Urinary bladder (tissue), 4 donors: ENCODE results near the gene ELMO1. TPM values are rescaled to one million over a fixed set of nuclear protein-coding genes. Genes with fewer than 3 reads are reported as not detected.

Experiments
- DNase-seq: peaks from one replicate; pipeline ENCODE4 v3.0.0-alpha.2; 2015; ENCODE audit errors: extremely low spot score
- H3K27ac ChIP-seq: one replicate; pipeline ENCODE4 v1.5.1; 2013; ENCODE audit warnings: low read depth, mild to moderate bottlenecking, moderate library complexity
- H3K36me3 ChIP-seq: one replicate; pipeline ENCODE4 v1.6.1; 2013; ENCODE audit warnings: mild to moderate bottlenecking, moderate library complexity; ENCODE audit not compliant: insufficient read depth
- H3K4me1 ChIP-seq: one replicate; pipeline ENCODE4 v1.6.1; 2013; ENCODE audit warnings: mild to moderate bottlenecking, moderate library complexity; ENCODE audit not compliant: insufficient read depth
- H3K4me3 ChIP-seq: one replicate; pipeline ENCODE4 v1.5.1; 2013; ENCODE audit warnings: low read depth, low read length
- WGBS: extraction: QIAGEN DNeasy Blood & Tissue Kit; methylation state at CpG from one replicate; pipeline ENCODE4 v1.1.7; 2013; 5-methylcytosine and 5-hydroxymethylcytosine counted together
- polyA plus RNA-seq: library from polyadenylated mRNA; stranded (reverse); fragments of 200-250 nt; gene quantifications from one replicate; pipeline ENCODE4 v1.2.3, GENCODE V29; 2013
- total RNA-seq: library from RNA; depleted of rRNA; stranded (reverse); fragments of >200 nt; gene quantifications from one replicate; pipeline ENCODE4 v1.2.3, GENCODE V29; 2014
- donor health status: healthy with polysubstance abuse.
- donor health status: healthy.

ELMO1 gene
- total and polyA plus RNA-seq, 2 donors = 14.1 to 86.7 TPM

- WGBS = 66% methylated on average over 6 of the region's 6 CpGs
- H3K27ac ChIP-seq = no peak overlapping the region
- H3K4me3 ChIP-seq = no peak overlapping the region
- H3K36me3 ChIP-seq = no peaks in the 10 kb centered on the region
- DNase-seq = no peak
- peaks cover 2% of the 10 kb centered on the region for H3K4me1 ChIP-seq
These were observed 343.7 kb downstream of the ELMO1 start for GRCh38 chr7:37104822-37105518.

DNA sequence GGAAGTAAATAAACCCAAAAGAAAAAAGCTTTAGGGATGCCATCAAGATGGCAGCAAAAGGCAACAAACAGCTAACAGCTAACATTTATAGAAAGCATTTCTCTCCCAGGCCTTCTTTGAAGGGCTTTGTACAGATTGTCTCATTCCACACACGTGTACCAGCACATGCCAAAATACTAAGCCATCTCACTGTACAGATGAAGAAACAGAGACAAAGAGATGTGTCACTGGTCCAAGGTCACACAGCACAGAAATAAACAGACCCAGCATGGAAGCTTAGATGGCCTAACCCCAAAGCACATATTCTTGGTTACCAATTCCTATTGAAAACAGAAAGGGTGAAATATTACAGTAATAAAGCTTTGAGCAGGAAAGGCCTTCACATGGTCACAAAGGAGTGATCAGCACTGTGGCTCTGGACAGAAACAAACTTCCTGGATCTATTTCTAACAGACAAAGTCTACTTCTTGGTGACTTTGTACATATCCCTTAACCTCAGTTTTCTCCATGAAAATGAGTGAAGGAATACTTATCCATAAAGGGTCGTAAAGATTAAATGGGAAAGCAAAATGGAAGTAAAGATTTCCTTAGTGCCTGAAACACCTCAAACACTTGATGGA is 346.0 kb downstream of the ELMO1 start:
- Histone ChIP-seq H3K4me1 (peaks cover 2% of the 10 kb centered on the region), H3K36me3 (no peaks in the 10 kb centered on the region), H3K27ac (no peak overlapping the region), H3K4me3 (no peak overlapping the region)
- 85% methylated on average over 2 of the region's 2 CpGs for WGBS
- no peak for DNase-seq

GRCh38 chr7:37100735-37101331 is 347.8 kb downstream of the ELMO1 start:
- peaks cover 2% of the 10 kb centered on the region for H3K4me1 ChIP-seq
- no peak for DNase-seq
- H3K36me3 ChIP-seq = peaks cover 1% of the 10 kb centered on the region
- WGBS = 59% methylated on average over 7 of the region's 7 CpGs
- H3K4me3 ChIP-seq = no peak overlapping the region
- H3K27ac ChIP-seq = no peak overlapping the region

GRCh38 chr7:37098762-37099161 is 349.9 kb downstream of the ELMO1 start:
- DNase-seq = no peak
- no peak overlapping the region for H3K27ac ChIP-seq
- no peak overlapping the region for H3K4me3 ChIP-seq
- 74% methylated on average over 2 of the region's 2 CpGs for WGBS
- H3K4me1 ChIP-seq = peaks cover 2% of the 10 kb centered on the region
- H3K36me3 ChIP-seq = peaks cover 1% of the 10 kb centered on the region

DNA sequence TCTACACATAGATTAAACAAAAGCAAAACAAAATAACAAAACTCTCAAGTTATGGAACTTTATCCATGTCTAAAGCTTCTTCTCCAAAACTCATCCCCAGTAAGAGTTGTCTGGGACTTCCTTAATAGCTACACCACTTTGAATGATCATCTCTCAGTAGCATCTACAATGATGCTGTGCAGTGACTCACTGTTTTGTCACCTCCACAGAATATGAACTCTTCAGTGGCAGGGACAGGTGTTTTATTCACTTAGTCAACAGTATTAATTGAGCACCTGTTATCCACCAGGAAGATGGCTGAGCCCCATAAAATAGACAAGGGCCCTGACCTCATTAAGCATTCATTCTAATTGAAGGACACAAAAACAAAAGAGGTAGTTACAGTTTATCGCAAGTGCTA is 350.7 kb downstream of the ELMO1 start:
- 94% methylated on average over 1 of the region's 1 CpG for WGBS
- no peak for DNase-seq
- Histone ChIP-seq H3K36me3 (peaks cover 1% of the 10 kb centered on the region), H3K4me1 (peaks cover 2% of the 10 kb centered on the region), H3K4me3 (no peak overlapping the region), H3K27ac (no peak overlapping the region)

DNA sequence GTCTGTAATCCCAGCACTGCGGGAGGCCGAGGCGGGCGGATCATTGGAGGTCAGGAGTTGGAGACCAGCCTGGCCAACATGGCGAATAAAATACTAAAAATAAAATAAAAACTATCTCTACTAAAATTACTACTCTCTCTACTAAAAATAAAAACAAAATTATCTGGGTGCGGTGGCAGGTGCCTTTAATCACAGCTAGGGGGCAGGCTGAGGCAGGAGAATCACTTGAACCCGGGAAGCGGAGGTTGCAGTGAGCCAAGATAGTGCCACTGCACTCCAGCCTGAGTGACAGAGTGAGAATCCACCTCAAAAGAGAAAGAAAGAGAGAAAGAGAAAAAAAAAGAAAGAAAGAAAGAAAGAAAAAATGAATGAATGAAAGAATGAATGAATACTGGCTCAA is 351.4 kb downstream of the ELMO1 start:
- Histone ChIP-seq H3K4me1 (peaks cover 2% of the 10 kb centered on the region), H3K27ac (no peak overlapping the region), H3K36me3 (peaks cover 1% of the 10 kb centered on the region), H3K4me3 (no peak overlapping the region)
- WGBS = 94% methylated on average over 8 of the region's 8 CpGs
- no peak for DNase-seq

DNA sequence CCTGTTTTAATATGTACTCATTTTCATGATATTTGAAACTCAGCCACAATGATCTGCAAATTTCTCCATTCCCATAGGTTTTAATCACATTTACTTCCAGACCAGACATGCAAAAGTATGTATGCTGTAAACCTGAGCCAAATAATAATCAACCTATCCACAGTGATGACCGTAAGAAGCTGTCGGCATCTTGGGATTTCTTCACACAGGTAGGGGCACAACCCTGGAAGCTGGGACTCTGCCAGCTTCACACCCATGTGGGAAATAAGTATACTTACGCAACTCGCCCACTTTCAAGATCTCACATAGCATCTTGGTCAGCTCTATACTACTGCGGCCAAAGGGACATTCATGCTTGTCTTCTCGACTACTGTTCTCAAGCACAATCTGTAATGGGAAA is 352.3 kb downstream of the ELMO1 start:
- Histone ChIP-seq H3K4me3 (no peak overlapping the region), H3K36me3 (peaks cover 1% of the 10 kb centered on the region), H3K27ac (no peak overlapping the region), H3K4me1 (no peaks in the 10 kb centered on the region)
- 92% methylated on average over 6 of the region's 6 CpGs for WGBS
- DNase-seq = no peak

GRCh38 chr7:37095122-37095521 is 353.5 kb downstream of the ELMO1 start:
- WGBS = 33% methylated on average over 1 of the region's 1 CpG
- DNase-seq = no peak
- Histone ChIP-seq H3K27ac (no peak overlapping the region), H3K4me3 (no peak overlapping the region), H3K4me1 (no peaks in the 10 kb centered on the region), H3K36me3 (peaks cover 1% of the 10 kb centered on the region)

GRCh38 chr7:37093257-37093656 is 355.4 kb downstream of the ELMO1 start:
- DNase-seq = no peak
- H3K36me3 ChIP-seq = peaks cover 1% of the 10 kb centered on the region
- H3K4me3 ChIP-seq = no peak overlapping the region
- H3K4me1 ChIP-seq = peaks cover 1% of the 10 kb centered on the region
- no peak overlapping the region for H3K27ac ChIP-seq

- 78% methylated on average over 6 of the region's 6 CpGs for WGBS
- Histone ChIP-seq H3K27ac (no peak overlapping the region), H3K36me3 (peaks cover 1% of the 10 kb centered on the region), H3K4me3 (no peak overlapping the region), H3K4me1 (peaks cover 1% of the 10 kb centered on the region)
- no peak for DNase-seq
These were observed 356.1 kb downstream of the ELMO1 start for GRCh38 chr7:37092548-37092947.

DNA sequence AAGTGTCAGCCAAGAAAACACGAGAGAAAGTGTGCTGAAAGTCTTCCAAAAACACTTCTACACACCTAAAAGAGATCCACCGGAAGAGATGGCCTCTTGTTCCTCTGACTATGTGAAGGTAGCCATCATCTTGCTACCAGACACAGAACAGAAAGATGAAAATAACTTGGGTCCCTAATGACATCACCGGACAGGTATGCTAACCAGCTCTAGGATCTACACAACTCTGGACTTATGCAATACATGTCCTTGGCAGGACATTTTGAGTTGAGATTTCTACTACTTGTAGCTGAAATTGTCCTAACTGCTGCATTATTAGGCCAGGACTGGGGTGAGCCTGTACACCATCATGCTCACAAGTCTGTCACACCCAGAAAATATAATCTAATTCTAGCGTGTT is 358.7 kb downstream of the ELMO1 start:
- H3K4me1 ChIP-seq = peaks cover 1% of the 10 kb centered on the region
- H3K36me3 ChIP-seq = no peaks in the 10 kb centered on the region
- WGBS = 87% methylated on average over 4 of the region's 4 CpGs
- H3K4me3 ChIP-seq = no peak overlapping the region
- H3K27ac ChIP-seq = no peak overlapping the region
- DNase-seq = no peak

DNA sequence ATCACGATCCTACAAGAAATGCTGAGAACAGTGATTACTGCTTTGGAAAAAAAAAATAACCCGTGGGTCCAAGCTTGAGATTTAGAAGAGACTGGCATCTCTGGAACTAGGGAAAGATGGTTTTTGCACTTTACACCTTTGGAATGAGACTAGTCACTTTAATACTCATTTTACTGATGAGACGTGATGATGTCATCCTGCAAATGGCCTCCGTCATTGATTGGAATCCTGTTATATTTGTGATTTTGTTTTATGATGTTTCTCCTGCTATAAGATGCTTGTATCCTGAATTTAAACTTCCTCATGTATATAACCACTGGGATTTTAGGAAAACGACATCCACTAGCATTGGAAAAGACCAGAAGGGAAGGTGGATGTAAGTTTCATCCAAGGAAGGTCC is 363.1 kb downstream of the ELMO1 start:
- Histone ChIP-seq H3K4me1 (peaks cover 1% of the 10 kb centered on the region), H3K4me3 (no peak overlapping the region), H3K36me3 (no peaks in the 10 kb centered on the region), H3K27ac (no peak overlapping the region)
- 87% methylated on average over 5 of the region's 5 CpGs for WGBS
- no peak for DNase-seq

GRCh38 chr7:37084303-37084702 is 364.4 kb downstream of the ELMO1 start:
- H3K27ac ChIP-seq = no peak overlapping the region
- no peak for DNase-seq
- H3K36me3 ChIP-seq = no peaks in the 10 kb centered on the region
- WGBS = 77% methylated on average over 2 of the region's 2 CpGs
- H3K4me3 ChIP-seq = no peak overlapping the region
- no peaks in the 10 kb centered on the region for H3K4me1 ChIP-seq

DNA sequence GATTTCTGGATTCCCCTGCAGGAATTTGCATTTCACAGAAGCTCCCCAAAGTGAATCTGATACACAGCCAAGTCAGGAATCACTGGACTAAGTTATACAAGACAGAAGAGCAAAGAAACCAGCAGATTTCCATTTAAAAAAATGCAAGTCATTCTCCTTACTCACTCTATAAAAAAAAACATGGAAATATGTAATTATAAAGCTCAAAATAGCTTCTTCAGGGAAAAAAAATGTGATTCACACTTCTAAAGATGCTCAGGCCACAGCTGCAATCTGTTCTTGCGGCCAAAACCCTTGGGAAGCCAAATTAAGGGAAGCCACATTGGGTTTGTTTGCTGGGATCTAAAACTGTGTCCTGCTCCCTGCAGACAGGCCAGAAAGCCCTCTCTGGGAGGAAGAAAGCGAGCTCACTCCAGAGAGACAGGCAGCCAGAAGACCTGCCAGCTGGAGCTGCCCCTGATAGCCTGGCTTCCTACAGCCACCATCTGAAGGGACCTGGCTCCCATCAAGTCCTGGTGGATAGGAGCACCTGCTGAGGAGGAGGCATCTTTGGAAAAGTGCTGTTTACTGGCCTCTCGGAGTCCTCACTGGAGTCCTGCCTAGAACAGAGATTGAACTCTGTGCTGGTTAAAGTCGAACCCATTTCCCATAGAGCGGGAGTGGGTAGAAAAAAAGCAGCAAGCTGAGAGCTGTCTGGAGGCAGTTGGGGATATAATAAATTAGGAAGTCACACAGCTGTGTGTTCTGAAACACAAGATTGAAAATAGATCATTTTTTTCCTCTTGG is 365.2 kb downstream of the ELMO1 start:
- DNase-seq = no peak
- Histone ChIP-seq H3K4me1 (no peaks in the 10 kb centered on the region), H3K27ac (no peak overlapping the region), H3K36me3 (no peaks in the 10 kb centered on the region), H3K4me3 (no peak overlapping the region)
- WGBS = 67% methylated on average over 5 of the region's 5 CpGs
